Activated T-helper 9 cell treated with anti-CD3 and anti-CD28 coated beads, Interleukin-2, amount 50 U/mL, for 16 hours (primary cell): ENCODE results near the gene FARP1.

ENCODE experiments used
- DNase-seq: peaks from one replicate; pipeline ENCODE4 v3.0.0-alpha.2; 2020; ENCODE audit warnings: low read depth

FARP1 gene

DNA sequence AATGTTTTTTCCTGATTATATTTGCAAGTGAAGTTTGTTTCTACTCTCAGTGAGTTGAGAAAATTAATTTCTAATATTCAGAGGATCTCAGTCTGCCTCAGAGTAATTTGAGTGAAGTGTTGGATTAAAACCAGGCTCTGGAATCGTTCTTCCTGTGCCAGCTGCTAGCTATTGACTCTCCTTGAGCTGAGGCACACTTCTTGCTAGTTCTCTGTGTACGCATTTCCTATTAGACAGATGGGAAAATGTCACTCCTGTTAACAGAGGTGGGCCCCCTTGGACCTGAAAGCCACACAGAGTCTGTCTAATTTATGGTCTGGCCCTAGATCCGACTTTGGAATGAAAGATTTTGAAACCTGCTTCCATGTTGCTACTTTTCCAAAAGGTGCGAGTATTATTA lies 141.8 kb downstream of the FARP1 start:
- DNase-seq = no peak

DNA sequence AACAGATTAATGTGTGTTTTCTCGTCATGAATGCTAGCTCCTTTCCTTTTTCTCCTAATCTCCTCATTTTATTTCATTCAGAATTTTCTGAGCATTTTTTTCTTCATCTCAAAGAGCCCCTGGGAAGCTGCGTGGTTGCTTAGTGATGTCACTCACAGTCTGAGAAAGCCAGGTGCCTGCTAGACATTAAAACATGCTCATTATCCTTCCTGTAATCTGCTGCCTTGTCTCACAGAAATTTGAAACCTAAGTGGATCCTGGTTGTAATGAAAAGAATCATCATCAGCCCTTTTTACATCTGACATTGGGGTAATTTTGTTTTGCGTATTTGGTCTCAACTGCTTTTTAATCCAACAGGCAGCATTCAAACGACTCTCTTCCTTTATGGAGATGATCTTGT lies 142.4 kb downstream of the FARP1 start:
- no peak for DNase-seq

DNA sequence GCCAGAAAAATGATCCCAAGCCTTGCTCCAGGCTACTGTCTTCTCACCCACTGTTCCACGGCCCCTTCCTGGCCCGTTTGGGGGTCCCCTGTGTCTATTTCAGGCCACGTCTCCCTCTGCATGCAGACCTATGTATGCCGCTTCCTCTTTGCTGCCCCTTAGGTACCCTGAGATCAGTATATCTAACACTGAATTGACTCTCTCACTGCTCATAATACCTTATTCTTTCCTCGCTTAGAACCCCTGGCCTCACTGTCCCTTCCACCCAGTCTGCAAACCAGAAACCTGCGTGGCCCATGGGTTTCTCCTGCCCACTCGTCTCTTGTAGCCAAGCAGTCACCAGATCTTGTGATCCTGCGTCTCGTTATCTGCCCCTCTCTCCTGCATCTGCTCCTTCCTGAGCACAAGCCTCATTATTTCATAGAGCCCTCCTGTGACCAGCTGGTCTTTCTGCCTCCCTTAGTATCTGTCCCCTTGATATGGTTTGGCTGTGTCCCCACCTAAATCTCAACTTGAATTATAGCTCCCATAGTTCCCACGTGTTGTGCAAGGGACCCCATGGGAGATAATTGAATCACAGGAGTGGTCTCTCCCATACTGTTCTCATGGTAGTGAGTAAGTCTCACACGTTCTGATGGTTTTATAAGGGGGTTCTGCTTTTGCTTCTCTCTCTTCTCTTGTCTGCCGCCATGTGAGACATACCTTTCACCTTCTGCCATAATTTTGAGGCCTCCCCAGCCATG lies 143.1 kb downstream of the FARP1 start:
- DNase-seq = no peak

DNA sequence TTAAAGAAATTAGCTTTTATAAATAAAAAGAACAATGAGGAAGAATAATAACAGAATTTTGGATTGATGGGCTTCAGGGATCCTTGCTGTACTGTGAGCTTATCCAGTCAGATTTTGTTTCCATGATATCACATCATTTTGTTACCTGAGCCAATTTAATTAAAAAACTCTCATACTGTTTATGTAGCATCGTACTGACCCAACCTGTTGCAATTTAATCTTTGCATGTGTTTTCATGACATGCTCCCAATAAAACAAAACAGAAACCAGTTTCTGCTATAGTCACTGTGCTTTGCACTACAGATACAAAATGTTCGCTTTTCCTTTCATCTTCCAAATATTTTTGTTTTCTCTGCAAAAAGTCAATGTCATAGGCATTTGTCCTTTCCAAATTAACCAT lies 143.9 kb downstream of the FARP1 start:
- DNase-seq = no peak

DNA sequence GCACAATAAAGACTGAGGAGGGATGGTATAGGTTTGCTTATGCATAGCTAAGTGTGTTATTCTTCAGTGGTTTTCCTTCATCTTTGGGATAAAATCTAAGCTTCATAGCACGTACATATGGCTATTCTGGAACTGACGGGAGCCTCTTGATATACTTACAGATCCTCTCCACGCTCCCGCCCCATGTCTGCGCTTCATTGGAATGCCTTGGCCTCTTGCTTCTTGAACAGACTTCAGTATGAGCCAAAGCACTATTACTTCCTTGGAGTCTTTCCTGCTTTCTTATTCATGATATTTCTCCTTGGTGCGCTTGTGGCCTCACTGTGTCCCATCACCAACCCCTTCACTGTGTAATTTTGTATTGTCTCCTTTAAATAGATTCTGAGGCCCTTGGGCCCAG lies 145.3 kb downstream of the FARP1 start:
- DNase-seq = no peak

DNA sequence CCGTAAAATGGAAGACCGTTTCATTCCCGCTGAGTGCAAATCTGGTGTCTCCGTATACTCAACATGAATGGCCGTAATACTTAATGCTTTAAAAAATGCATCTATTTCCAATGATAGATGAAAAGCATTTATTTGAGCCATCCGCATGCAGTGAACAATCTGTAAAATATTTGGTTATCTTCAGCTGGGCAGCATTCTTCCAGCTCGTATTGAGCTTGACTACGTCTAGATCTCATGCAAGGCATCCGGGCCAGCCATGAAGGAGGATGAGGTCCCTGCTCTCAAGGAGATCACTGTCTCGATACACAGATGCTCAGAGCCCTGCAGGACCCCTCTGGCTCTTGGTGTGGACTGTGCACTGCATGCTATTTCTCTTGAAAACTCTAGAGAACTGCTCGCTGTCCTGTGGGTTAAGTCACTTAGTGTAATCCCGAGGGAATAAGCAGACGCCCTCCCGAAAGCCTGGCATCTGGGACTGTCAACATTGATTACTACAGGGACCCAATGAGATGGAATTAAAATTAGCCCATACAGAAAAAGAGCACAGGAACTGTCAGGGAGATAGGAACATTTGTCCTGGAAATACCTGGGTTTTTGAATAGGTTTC lies 146.5 kb downstream of the FARP1 start:
- DNase-seq = no peak

DNA sequence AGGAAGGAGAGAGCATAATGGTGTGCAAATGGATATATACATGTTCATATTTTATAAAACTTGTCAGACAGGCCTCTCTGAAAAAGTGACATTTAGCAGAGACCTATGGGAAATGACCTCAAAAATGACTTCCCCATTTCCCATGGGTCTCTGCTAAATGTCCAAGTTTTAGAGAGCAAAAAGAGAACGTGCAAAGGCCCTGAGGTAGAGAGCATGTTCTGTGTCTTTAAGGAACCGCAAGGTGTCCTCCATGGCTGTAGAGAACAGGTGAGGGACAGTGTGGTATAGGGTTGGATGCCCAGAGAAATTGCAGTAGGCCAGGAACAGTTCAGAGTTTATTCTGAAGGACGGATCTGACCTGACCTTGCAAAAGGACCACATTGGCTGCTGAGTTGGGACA lies 147.4 kb downstream of the FARP1 start:
- DNase-seq = no peak

DNA sequence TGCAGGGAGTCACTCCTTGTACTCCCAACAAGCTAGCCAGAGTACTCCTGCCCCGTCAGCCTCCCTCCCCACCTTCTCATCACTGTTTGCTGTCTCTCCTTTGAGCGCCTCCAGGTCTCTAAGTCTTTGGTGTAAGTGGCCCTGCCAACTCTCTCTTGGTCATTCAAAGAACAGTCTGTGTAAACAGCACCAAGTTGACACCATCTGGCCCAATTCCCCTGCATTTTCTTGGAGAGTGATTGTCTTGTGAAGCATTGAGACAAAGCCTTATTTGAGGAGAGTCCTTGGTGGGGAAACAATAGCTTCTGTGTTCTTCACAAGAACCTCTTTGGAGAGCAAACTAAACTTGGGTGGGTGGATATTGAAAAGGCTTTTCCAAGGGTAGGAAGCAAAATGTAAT lies 148.8 kb downstream of the FARP1 start:
- DNase-seq = no peak

DNA sequence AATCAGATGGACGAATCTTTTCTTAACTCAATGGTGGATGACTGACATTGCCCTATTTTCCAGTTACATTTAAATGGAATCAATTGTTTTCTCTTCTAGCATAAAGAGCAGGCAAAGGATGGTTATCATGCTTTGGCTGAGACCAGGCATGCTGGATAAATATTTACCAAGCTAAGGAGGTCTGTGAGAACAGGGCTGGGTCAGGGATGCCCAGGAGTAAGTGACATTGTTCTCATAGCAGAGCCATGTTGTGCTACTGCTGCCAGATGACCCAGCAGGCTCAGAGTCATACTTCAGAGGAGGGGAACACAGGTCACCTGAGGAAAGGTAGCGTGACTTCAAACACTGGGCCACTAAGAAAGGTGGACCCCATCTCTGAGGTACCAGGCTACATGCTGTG lies 150.2 kb downstream of the FARP1 start:
- DNase-seq = no peak

DNA sequence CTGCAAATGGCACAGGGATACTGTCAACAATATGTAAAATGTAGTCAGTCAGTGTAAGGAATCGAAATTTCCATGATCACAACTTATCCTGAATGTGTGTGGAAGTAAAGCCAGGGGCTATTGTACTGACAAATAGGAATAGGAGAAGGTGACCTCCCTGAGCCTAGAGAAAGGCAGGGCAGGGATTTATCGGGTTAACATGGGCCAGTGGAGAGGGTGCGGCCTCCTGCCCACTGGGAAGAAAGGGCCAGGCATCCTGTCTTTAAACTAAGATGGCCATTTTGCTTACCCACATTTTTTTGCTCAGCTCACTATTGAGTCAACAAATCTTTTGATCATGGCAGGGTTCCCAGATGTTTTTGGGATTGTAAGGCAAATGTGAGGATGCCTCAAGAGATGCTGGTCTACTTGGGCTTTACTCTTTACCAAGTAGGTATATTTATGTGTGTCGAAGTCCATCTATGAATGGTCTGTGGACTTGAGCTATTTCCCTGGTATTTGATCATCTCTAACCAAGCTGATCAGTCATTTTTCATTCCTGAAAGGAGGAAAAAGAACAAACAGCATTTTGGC lies 150.8 kb downstream of the FARP1 start:
- DNase-seq = no peak

DNA sequence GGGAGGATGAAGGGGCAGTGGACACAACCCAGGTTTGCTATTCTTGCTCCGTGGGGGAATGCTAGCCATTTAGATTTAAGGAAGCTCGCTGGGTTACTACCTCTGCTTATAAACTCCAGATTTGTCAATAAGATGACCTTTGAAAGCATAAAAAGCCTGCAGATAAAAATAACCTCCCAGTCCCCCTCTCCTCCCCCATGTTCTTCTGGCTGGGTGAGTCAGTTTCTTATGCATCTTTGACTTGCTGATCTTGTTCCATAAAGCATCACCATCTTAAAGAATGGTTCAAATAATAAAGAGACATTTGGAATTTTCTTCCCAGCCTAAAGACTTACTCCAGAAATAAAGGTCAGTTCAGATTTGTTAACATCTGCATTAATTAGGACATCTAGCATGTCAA lies 152.5 kb downstream of the FARP1 start:
- no peak for DNase-seq

DNA sequence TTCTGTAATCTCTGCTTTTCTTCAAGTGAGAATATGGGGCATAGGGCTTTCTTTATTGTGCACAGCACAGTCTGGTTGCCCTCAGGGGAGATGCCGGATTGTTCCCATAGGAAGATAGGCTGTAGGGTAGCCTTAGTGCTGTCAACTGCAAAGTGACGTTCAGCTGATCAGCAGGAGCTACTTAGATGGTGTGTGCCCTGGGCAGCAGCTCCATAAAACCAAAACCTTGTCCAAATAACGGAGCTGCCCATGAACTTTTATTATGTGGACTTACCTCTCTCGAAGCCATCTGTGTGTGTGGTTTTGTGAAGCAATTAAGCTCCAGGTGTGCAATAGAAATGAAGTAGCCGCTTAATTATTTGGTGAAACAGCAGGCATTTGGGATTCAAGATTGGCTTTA lies 154.2 kb downstream of the FARP1 start:
- DNase-seq = no peak

DNA sequence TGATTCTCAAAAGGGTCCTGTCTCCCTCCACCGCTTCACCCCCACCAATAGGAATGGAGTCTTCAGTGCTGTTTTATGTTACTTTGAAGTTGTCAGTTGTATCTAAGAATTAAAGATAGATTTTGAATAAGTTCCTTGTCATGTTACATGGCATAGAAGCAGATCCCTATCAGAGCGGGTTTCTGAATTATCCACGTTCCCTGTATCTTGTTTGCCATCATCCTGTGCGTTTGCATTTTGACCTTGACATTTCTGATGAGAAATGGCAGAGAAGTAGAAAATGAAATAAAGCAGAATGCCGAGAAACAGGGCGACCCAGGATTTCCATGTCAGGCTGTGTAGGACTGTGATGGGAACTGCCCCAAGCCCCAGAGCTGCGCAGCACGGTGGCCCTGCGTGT lies 154.9 kb downstream of the FARP1 start:
- no peak for DNase-seq

DNA sequence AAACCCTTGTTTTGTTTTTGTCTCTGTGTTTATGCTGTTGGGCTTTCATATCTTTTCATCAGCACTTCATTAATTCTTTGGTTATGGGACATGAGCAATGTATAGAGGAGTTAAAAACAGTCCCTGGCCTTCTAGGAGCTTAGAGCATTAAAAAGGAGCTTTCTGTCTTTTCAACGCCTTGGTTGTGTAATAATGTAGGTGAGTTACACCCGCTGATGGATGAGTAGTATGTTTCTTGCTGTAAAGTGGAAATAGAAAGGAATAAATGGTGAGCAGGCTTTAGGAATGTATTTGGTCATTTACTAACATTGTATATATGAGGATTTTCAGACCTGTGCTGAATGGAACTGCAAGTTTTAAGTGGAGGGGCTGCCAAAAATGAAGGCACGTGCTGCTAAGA lies 155.7 kb downstream of the FARP1 start:
- no peak for DNase-seq

DNA sequence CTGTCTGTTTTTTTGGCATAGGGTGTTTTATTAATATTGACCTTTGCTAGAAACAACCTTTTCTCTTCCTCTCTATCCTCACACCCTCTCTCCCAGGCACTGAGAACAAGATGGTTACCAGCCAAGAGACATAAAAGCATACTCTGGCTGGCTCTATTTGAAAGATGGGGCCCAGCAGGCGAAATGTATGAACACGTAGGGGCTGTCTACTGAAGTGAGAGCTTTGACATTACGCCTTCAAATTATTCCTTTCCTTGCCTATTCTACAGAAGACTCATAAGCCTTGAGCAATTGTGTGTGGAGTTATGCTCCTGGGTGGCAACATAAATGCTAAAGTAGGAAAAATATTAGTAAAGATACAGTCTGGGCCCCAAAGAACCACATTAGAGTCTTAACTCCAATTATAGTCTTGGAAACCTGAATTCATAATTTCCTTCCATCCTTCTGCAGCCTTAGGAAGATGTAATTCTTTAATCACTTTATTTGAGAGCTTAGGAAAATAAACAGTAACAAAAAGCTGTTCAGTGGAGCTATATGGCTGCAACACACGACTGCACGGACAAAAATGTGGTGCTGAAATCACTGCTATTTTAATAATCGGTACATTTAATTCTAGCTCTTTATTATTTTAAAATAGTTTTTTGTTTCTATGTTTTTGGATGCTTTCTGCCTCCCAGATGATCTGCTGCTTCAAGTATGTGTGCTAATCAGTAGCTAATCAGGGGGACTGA lies 156.5 kb downstream of the FARP1 start:
- DNase-seq = no peak

DNA sequence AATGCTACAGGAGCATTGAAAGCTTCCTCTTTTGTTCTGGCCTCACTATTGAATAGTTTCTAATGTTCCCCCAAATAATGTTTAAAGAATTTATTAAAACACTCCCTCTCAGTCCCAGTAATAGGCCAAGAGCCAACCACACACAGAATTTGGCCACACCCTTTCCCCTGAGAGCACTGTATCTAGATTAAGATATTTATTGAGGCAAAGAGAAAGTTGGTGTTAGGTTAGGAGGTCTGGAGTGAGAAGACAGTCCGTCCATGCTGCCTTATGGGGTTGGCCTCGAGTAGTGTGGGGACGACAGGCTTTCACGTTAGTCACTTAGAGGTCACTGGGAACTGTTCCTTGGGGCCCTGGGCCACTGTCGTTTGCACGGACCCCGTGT lies 157.1 kb downstream of the FARP1 start:
- no peak for DNase-seq

DNA sequence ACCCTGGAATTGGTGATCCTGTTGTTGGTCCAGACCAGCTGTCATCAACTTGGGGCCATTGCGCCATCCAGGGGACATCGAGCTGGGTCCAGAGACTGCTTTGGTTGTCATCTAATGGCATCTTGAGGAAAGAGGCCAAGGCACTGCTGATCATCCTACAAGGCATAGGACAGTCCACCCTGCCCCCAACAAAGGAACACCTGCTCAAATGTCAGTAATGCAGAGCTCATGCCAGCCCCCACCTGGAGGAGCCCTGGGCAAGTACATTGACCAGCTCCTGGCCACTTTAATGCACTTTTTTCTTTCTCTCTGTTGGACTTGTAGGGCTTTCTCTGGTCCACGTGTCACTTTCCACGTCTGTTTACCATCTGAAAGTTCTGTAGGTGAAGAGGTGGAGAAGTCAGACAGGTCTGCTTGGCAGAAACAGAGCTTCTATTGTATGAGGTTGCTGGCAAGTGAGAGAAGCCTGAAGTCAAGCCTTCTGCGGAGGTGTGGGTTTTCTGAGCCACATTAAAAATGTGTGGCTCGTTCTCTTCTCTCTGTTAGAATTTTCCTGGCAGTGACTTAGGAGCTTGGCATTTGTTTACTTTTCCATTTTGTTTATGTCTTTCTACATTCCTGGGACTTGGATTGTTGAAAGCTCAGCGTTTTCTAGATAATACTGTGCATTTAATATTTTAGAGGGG lies 158.2 kb downstream of the FARP1 start:
- no peak for DNase-seq

DNA sequence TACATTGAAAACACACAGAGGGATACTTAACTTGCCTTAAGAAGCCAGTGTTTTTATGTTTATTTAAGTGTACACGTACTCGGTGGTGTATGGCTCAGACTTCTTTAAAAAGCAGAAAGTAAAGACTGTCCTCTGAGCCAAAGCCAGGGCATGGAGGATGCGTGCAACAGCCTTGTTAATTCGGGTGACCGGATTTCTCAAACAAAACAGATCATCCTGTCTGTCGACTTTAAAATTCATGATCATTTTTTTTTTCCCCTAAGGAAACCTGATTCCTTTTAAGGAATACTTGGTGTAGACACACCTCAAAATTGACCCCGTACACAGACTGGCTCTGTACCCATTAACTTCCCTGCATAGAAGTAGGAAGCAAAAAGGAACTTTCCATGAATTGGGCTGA lies 158.8 kb downstream of the FARP1 start:
- no peak for DNase-seq

DNA sequence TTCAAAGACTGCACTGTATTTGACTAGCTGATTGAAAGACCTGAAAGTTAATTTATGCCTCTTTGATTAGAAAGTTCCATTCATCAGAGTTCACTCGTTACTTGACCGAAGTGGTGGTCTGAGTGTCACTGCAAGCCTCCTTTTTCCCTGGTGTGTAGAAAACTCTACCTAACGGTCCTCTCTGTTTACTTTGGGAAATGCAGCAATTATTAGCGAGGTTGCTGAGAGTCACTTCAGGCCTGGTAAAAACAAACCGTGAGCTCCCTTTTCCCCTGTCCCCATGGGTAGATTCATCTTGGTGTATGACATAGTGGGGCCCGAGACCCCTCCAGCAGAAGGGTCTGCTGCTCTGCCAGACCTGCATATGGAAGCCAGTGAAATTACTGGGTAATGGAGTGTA lies 161.0 kb downstream of the FARP1 start:
- no peak for DNase-seq

DNA sequence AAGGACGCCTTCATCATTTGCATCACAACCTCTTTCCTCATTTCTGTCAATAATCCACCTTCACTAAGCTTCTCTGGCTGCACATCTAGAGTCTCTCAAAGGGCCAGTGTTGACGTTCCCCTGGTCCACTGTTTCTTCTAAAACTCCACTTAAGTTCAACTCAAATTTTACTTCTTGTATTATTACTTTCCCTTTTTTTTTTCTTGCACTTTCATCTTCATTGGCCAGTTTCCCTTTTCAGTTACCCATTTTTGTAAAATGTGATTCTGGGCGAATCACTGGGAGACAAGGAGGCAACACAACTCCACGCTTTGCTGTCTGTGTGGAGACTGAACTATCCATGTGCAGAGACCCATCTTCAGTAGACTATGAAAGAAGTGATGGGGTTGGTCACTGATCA lies 162.8 kb downstream of the FARP1 start:
- DNase-seq = no peak

DNA sequence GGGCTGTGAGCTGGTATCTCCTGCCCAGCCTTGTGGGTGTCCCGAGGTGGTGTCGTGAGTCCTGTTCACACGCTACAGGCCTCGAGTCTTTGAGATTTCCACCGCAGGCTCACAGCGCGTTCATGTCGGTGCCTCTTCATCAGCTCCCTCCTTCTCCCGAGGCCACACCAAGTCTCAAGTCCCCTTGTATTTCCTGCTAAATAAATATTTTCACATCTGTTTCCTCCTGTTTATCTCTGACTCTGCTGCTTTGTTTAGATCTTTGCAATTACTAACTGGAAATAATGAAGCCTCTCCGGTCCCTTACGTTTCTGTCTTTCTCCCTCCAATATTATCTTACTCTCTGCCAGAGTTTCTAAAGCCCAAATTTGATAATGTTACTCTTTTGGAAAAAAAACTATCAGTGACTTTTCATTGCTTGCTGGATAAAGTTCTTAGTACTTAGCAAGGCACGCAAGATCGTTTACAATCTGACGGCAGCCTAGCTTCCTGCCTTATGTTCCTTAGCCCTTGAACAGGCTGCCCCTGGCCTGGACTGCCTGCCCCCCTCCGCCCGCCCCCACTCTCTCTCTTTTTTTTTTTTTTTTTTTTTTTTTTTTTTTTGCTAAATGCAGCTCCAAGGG lies 164.7 kb downstream of the FARP1 start:
- DNase-seq = no peak
